Upper lobe of right lung (tissue), 1 donor: ENCODE results near the gene OLA1. TPM values are rescaled to one million over a fixed set of nuclear protein-coding genes. Genes with fewer than 3 reads are reported as not detected.

Experiments used
- ATAC-seq: fragments of 200-7000 bp; cut with Tn5 transposase; one replicate; pipeline ENCODE4 v1.9.1; 2020; ENCODE audit warnings: mild to moderate bottlenecking, moderate library complexity
- DNase-seq: peaks from one replicate; pipeline ENCODE4 v3.0.0-alpha.2; 2020
- H3K27ac ChIP-seq: fragments of 200-600 bp; one replicate; pipeline ENCODE4 v1.8.0; 2022
- H3K27me3 ChIP-seq: fragments of 200-600 bp; one replicate; pipeline ENCODE4 v1.8.0; 2022; ENCODE audit warnings: mild to moderate bottlenecking
- H3K36me3 ChIP-seq: fragments of 200-600 bp; one replicate; pipeline ENCODE4 v1.8.0; 2022
- H3K4me1 ChIP-seq: fragments of 200-600 bp; one replicate; pipeline ENCODE4 v1.8.0; 2022
- H3K4me3 ChIP-seq: fragments of 200-600 bp; one replicate; pipeline ENCODE4 v1.8.0; 2022; ENCODE audit warnings: mild to moderate bottlenecking
- H3K9me3 ChIP-seq: fragments of 200-600 bp; one replicate; pipeline ENCODE4 v1.8.0; 2022
- CTCF ChIP-seq: fragments of 200-600 bp; IDR thresholded peaks from one replicate; pipeline ENCODE4 v1.8.0; 2022; ENCODE audit warnings: antibody characterized with exemption
- intact Hi-C: fragments of 100-400 bp; cut with DNase I; formaldehyde crosslinking; loops from one replicate; pipeline ENCODE4 v1.11.0; 2022
- total RNA-seq: library from RNA; stranded (reverse); fragmentation: NEBNext Ultra II Directional; extraction: Animal tissue kit (Norgen Biotek cat#: 25700); gene quantifications from one replicate; pipeline ENCODE4 v1.2.1, GENCODE V29; 2021
- donor health status: DM: no; HTN: yes; CAD: no; lungs with severe emphysema.

The OLA1 gene
- total RNA-seq, 1 donor from 2014 or later: 50.2 TPM

DNA sequence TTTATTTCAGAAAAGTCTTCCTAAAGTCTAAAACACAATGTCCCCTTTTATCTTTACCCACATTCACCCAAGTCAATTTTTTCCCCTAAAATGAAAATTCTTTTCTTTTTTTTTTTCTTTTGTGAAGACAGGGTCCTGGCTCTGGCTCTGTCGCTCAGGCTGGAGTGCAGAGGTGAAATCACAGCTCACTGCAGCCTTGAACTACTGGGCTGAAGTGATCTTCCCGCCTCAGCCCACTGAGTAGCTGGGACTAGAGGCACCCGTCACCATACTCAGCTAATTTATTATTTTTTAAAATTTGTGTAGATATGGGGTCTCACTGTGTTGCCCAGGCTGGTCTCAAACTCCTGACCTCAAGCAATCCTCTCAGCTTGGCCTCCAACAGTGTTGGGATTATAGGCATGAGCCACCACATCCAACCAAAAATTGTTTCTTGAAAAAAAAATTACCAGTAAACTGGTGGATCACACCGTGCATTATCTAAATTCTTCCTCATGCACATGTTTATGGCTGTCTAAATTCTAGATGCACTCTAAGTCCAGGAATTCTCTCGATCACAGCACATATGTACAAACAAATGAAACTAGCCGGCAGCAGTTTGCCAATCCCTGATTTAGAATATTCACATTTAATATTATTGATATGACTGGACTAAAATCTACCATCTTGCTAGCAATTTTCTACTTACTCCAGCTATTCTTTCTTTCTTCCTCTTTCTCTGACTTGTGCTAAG, 56.8 kb downstream of the OLA1 start:
- Histone ChIP-seq H3K27ac (no peak overlapping the region), H3K36me3 (no peaks in the 10 kb centered on the region), H3K27me3 (no peaks in the 10 kb centered on the region), H3K9me3 (no peaks in the 10 kb centered on the region), H3K4me3 (no peak overlapping the region), H3K4me1 (no peaks in the 10 kb centered on the region)
- TF ChIP-seq CTCF: no peak
- intact Hi-C loops: no loop called here
- ATAC-seq (no peak), DNase-seq (no peak)

DNA sequence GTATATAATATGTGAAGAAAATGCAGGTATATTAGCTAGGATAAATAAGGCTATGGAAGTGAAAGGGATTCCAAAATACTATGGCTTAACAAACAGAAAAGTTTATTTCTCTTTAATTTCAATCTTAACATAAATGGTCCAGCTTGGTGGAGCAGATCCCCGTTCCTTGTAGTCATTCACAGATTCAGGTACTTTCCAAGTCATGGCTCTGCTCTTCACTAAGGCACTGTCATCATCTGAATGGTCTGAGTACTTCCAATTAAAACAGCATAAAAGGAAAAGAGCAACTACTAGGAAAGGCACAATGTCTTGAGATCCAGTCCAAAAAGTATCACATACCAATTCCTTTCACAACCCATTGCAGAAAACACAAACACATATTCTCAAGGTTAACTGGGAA, 63.4 kb downstream of the OLA1 start:
- H3K4me3 ChIP-seq: no peak overlapping the region
- no peak for ATAC-seq
- H3K27me3 ChIP-seq: no peaks in the 10 kb centered on the region
- no peak overlapping the region for H3K27ac ChIP-seq
- no peaks in the 10 kb centered on the region for H3K4me1 ChIP-seq
- DNase-seq: no peak
- TF ChIP-seq CTCF: no peak
- intact Hi-C loops: no loop called here
- H3K36me3 ChIP-seq: no peaks in the 10 kb centered on the region
- no peaks in the 10 kb centered on the region for H3K9me3 ChIP-seq

- intact Hi-C loops: no loop called here
- Histone ChIP-seq H3K9me3 (no peaks in the 10 kb centered on the region), H3K27ac (no peak overlapping the region), H3K4me1 (no peaks in the 10 kb centered on the region), H3K27me3 (no peaks in the 10 kb centered on the region), H3K4me3 (no peak overlapping the region), H3K36me3 (no peaks in the 10 kb centered on the region)
- DNase-seq (no peak), ATAC-seq (no peak)
- no peak for TF ChIP-seq CTCF
These were observed 63.8 kb downstream of the OLA1 start for GRCh38 chr2:174184504-174184903.

DNA sequence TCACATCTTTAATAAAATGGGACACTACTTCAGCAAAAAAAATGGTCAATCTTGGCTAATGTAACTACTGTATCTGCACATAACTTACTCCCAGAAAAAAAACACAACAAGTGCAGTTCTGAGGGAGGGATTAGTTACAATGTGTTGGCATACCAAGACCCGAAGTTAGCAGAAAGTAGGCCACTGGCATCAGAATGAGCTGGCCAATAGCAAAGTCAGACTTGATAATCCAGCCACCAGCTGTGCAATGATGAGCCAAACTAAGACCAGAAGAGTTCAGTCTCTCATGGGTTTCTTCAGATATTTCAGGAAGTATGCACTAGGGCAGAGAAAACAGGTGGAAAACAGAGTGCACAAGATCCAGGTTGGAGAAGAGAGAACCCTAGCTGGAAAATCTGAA, 65.3 kb downstream of the OLA1 start:
- Histone ChIP-seq H3K27ac (no peak overlapping the region), H3K4me3 (no peak overlapping the region), H3K4me1 (no peaks in the 10 kb centered on the region), H3K36me3 (no peaks in the 10 kb centered on the region), H3K27me3 (no peaks in the 10 kb centered on the region), H3K9me3 (no peaks in the 10 kb centered on the region)
- no peak for DNase-seq
- no peak for ATAC-seq
- TF ChIP-seq CTCF: no peak
- intact Hi-C loops: no loop called here

GRCh38 chr2:174181368-174181767, 67.0 kb downstream of the OLA1 start:
- no peak for TF ChIP-seq CTCF
- ATAC-seq (no peak), DNase-seq (no peak)
- H3K4me1 ChIP-seq: no peaks in the 10 kb centered on the region
- H3K9me3 ChIP-seq: no peaks in the 10 kb centered on the region
- H3K27ac ChIP-seq: no peak overlapping the region
- H3K36me3 ChIP-seq: no peaks in the 10 kb centered on the region
- no peak overlapping the region for H3K4me3 ChIP-seq
- no peaks in the 10 kb centered on the region for H3K27me3 ChIP-seq
- intact Hi-C loops: no loop called here
